Measurements from ENCODE around the gene TNIP1. TPM values are rescaled to one million over a fixed set of nuclear protein-coding genes. Genes with fewer than 3 reads are reported as not detected.
A peak's percentile ranks its signal among the peaks of the same experiment; 100 is the strongest.

Gene TNIP1
- total RNA-seq, 4 donors from 2014 or later = 74.4 to 115 (median 94.7) TPM

DNA sequence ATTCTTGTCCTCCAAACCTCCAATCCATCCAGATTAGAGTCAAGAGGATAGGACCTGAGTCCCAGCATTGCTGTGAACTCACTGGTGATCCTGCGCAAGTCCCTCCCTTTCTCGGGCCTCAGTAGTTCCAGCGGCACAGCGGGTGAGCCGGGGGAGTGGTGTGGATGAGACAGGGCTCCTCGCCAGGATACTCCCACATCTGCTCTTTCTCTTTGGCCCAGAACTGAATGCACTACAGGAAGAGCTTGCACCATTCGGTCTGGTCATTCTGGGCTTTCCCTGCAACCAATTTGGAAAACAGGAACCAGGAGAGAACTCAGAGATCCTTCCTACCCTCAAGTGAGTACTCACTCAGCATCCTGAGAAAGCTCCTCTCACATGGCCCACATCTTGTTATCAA is 54.2 kb downstream of the TNIP1 start:
- Histone ChIP-seq H3K4me1 (peaks cover 73 to 91% of the 10 kb centered on the region in 2 donors), H3K9me3 (no peaks in the 10 kb centered on the region), H3K27ac (peak overlapping the region; percentile 37 to 99 (median 94)), H3K27me3 (no peaks in the 10 kb centered on the region), H3K4me3 (replicated peaks in 1 of 3) (no peak overlapping the region), H3K36me3 (peaks cover 51 to 72% of the 10 kb centered on the region in 2 donors)
- WGBS, 2 donors = 55 to 58% methylated on average over 7 of the region's 7 CpGs
- intact Hi-C loops (cut with DNase I) = no loop called here
- peak; percentile 40 to 42 for DNase-seq
- no peak for TF ChIP-seq POLR2A (IDR thresholded peaks at IDR 0.05)
- TF ChIP-seq, protein P1, sequence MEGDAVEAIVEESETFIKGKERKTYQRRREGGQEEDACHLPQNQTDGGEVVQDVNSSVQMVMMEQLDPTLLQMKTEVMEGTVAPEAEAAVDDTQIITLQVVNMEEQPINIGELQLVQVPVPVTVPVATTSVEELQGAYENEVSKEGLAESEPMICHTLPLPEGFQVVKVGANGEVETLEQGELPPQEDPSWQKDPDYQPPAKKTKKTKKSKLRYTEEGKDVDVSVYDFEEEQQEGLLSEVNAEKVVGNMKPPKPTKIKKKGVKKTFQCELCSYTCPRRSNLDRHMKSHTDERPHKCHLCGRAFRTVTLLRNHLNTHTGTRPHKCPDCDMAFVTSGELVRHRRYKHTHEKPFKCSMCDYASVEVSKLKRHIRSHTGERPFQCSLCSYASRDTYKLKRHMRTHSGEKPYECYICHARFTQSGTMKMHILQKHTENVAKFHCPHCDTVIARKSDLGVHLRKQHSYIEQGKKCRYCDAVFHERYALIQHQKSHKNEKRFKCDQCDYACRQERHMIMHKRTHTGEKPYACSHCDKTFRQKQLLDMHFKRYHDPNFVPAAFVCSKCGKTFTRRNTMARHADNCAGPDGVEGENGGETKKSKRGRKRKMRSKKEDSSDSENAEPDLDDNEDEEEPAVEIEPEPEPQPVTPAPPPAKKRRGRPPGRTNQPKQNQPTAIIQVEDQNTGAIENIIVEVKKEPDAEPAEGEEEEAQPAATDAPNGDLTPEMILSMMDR (IDR thresholded peaks at IDR 0.05) = no peak

DNA sequence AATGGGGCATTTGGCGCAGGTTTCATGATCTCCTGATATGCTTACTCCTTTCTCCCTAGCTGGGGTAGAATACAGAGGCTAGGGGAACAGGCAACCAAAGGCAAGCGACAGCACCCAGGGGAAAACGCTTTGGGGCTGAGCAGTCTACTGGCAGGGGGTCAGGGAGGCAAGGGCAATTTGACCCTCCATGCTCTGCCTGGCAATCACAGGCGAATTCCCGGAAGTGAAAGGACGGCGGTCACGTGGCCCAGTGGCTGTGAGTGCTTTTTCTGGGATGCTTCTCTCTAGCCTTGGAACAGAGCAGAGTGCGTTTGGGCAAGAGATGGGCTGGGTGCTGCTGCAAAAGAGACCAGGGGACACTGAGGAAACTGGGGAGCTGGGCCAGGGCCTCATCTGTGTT is 54.7 kb downstream of the TNIP1 start:
- peaks cover 69 to 86% of the 10 kb centered on the region in 2 donors for H3K4me1 ChIP-seq

DNA sequence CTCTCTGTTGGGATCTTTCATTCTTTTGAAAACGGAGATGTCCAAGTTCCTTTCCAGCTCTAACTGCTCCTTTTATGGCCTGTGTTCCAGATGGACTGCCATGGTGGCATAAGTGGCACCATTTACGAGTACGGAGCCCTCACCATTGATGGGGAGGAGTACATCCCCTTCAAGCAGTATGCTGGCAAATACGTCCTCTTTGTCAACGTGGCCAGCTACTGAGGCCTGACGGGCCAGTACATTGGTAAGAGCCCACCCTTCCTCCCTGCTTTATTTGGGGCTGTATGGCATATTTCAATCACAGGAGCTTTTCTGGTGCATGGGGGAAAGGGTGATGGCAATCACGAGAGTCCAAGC is 55.6 kb downstream of the TNIP1 start:
- Histone ChIP-seq H3K9me3 (no peaks in the 10 kb centered on the region), H3K27me3 (no peaks in the 10 kb centered on the region), H3K27ac (peak overlapping the region; percentile 26 to 99 (median 94)), H3K36me3 (peaks cover 51 to 75% of the 10 kb centered on the region in 2 donors), H3K4me3 (replicated peaks in 1 of 3) (peak overlapping the region in 1 of 3 donors; percentile 55), H3K4me1 (peaks cover 62 to 77% of the 10 kb centered on the region in 2 donors)
- WGBS, 2 donors = 94 to 96% methylated on average over 7 of the region's 7 CpGs
- DNase-seq = no peak
- TF ChIP-seq, protein P1 (IDR thresholded peaks at IDR 0.05) = no peak
- intact Hi-C loops (cut with DNase I) = no loop called here

More for the DNA sequence above, 54.7 kb downstream of the TNIP1 start:
- Histone ChIP-seq H3K36me3 (peaks cover 51 to 75% of the 10 kb centered on the region in 2 donors), H3K9me3 (no peaks in the 10 kb centered on the region), H3K27ac (peak overlapping the region; percentile 37 to 99 (median 94)), H3K4me3 (replicated peaks in 1 of 3) (peak overlapping the region in 1 of 3 donors; percentile 55), H3K27me3 (no peaks in the 10 kb centered on the region)
- intact Hi-C loops (cut with DNase I) = no loop called here
- WGBS, 2 donors = 77 to 82% methylated on average over 9 of the region's 9 CpGs
- DNase-seq = no peak
- TF ChIP-seq, protein P1 (IDR thresholded peaks at IDR 0.05) = no peak
- TF ChIP-seq POLR2A (IDR thresholded peaks at IDR 0.05) = no peak

DNA sequence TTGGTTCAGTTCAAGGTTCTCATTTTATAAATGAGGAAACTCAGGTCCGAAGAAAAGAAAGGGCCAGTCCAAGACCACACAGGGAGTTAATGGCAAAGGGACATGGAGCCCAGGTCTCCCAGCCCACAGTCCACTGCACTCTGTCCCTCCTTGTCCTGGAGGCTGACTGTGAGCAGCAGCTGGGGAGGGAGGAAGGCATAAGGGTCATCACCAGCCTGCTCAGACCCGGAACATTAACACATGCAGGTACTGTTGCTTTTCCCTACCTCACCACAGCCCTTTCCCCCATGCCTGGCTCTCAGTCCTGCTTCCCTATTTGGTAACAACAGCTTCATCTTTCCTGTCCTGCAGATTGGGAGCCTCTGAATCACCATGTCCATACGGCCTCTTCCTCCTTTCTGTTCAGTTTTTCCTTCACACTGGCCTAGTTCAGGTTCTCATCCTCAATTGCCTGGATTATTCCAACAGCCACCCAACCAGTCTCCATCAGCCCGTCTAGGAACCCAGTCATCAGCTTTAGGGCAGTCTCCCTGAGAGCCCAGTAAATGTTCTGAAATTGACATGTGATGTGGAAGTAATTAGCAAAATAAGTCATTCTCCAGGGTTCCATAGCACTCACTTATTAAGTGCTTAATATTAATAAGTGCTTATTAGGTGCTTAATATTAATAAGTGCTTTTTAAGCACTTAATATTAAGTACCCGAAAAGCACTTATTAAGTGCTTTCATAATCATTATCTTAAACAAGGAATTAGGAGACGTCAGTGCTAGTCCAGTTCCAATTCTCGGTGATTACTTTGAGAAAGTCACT is 56.2 kb downstream of the TNIP1 start:
- intact Hi-C loops (cut with DNase I) = no loop called here
- 87 to 88% methylated on average over 6 to 7 of the region's 7 CpGs for WGBS, 2 donors
- no peak for DNase-seq
- Histone ChIP-seq H3K27me3 (no peaks in the 10 kb centered on the region), H3K9me3 (no peaks in the 10 kb centered on the region), H3K27ac (peak overlapping the region; percentile 92 to 99 (median 94)), H3K4me1 (peaks cover 61 to 76% of the 10 kb centered on the region in 2 donors), H3K4me3 (replicated peaks in 1 of 3) (peak overlapping the region in 1 of 3 donors; percentile 55), H3K36me3 (peaks cover 51 to 75% of the 10 kb centered on the region in 2 donors)
- TF ChIP-seq, protein P1 (IDR thresholded peaks at IDR 0.05) = no peak
- TF ChIP-seq POLR2A (IDR thresholded peaks at IDR 0.05) = no peak

DNA sequence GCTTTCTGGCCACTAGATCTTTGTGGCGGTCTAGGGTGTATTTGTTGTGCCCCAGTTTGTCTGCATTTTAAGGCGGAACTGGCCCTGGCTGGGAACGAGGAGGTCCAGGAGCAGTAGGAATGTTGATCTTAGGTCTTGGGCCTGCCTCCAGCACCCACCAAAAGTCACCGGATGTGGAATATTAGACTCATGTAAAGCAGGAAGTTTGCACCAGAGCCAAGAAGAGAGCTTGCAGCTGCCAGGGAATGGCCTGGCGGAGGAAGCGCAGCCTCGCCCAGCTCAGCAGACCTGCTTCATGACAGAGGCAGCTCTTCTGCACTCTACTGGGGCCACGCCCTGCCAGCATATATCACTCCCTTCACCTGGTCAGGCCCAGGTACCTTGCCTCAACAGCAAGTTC is 57.2 kb downstream of the TNIP1 start:
- Histone ChIP-seq H3K27me3 (no peaks in the 10 kb centered on the region), H3K27ac (peak overlapping the region; percentile 92 to 99 (median 94)), H3K4me3 (replicated peaks in 1 of 3) (peak overlapping the region in 1 of 3 donors; percentile 55), H3K9me3 (no peaks in the 10 kb centered on the region), H3K4me1 (peaks cover 70 to 76% of the 10 kb centered on the region in 2 donors), H3K36me3 (peaks cover 45 to 71% of the 10 kb centered on the region in 2 donors)
- DNase-seq = peak; percentile 39 to 48
- intact Hi-C loops (cut with DNase I) = no loop called here
- WGBS, 2 donors = 54 to 55% methylated on average over 8 of the region's 8 CpGs
- TF ChIP-seq, protein P1 (IDR thresholded peaks at IDR 0.05) = no peak
- no peak for TF ChIP-seq POLR2A (IDR thresholded peaks at IDR 0.05)

Data from thyroid gland (tissue), 4 donors.